GM03348 (cell line): ENCODE results near the gene PCDH7.

Experiments used
- DNase-seq: peaks from one replicate; pipeline ENCODE4 v3.0.0; 2012; ENCODE audit warnings: low spot score

The PCDH7 gene, protein sequence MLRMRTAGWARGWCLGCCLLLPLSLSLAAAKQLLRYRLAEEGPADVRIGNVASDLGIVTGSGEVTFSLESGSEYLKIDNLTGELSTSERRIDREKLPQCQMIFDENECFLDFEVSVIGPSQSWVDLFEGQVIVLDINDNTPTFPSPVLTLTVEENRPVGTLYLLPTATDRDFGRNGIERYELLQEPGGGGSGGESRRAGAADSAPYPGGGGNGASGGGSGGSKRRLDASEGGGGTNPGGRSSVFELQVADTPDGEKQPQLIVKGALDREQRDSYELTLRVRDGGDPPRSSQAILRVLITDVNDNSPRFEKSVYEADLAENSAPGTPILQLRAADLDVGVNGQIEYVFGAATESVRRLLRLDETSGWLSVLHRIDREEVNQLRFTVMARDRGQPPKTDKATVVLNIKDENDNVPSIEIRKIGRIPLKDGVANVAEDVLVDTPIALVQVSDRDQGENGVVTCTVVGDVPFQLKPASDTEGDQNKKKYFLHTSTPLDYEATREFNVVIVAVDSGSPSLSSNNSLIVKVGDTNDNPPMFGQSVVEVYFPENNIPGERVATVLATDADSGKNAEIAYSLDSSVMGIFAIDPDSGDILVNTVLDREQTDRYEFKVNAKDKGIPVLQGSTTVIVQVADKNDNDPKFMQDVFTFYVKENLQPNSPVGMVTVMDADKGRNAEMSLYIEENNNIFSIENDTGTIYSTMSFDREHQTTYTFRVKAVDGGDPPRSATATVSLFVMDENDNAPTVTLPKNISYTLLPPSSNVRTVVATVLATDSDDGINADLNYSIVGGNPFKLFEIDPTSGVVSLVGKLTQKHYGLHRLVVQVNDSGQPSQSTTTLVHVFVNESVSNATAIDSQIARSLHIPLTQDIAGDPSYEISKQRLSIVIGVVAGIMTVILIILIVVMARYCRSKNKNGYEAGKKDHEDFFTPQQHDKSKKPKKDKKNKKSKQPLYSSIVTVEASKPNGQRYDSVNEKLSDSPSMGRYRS (N-terminal part only)

DNA sequence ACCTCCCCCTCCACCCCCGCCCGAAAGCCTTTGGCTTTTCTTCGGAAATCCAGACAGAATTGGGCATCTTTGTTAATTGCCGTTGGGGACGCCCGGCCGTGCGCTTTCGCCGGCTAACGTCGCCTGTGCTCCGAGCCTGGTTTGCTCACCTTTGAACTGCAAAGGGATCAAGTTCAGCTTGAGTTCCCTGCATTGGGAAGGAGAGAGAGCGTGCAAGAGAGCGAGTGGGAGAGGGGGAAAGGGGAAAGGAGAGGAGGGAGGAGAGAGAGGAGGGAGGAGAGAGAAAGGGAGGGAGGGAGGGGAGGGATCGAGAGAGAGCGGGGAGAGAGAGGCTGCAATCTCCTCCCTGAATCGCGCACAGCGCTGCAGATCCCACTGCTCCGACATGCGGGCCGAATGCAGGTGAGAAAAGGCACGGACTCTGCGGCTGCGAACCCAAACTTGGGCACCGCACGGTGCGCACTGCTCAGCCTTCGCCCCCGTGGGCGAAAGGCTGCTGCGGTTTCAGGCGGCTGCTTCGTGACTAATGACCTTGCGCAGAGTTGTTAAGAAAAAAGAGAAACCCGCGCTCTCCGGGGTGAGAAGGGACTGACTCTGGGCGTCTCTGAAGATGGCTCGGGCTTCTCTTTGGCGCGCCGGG, at the start of gene PCDH7:
PCDH7 (plus strand) TSS at position 349 of the 640 bp plus-strand sequence. CDS start 1,054 bp downstream, outside the sequence.
- peak; percentile 69 for DNase-seq

DNA sequence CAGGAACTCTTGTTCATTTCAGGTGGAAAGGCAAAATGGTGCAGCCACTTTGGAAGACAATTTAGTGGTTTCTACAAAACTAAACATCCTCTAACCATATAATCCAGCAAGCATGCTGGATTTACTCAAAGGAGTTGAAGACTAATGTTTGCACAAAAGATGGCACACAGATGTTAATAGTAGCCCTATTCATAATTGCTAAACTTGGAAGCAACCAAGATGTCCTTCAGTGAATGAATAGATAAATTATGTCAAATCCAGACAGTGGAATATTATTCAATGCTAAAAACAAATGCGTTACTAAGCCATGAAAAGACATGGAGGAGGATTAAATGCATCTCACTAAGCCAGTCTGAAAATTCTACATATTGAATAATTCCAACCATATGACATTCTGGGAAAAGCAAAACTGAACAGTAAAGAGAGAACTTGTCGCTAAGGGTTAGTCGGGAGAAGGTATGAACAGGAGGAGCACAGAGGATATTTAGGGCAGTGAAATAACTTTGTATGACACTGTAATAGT, 48.2 kb upstream of the PCDH7 start:
- no peak for DNase-seq

DNA sequence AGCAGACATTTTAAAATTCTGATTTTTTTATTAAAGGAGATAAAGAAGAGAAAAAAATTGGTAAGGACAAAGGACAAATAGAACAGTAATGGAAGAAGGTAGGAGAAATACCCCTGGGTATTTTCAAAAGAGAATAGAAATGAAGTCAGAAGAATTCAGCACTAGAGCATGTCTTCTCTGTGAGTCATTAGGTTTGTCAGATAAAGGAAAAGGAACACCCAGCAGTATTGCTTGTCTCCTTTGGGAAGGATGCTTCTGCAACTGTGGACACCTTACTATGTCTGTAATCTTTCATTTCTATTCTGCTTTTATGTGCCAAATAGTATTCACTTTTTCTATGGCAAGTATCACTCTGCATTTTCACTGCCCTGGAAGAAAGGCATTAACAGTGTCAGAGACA, 24.0 kb upstream of the PCDH7 start:
- DNase-seq = peak; percentile 9

DNA sequence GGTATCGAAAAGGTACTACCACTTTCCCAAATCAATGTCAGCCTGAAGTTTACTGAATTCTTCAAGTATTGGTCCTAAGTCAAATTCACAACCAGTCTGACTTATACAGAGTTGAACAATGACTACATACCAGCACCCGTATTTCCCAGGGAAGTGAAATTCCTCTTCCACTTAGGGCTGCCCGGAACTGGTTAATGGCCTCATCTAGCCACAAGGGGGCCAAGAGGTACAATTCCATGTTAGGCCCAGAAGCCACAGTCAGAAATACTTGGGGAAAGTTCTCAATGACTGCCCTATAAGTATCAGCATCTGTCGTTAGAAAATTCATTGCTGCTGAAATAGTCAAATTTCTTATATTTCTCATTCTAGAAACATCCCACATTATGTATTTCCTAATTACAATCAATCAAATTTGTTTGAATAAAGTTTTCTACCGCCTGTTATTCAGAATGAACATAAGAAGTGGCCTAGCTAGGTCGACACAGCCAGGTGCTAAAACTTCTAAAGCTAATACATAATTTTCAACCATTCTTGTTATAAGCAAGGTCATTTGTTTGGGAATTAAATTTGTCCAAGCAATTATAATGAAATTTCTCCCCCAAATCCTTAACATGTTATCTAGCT, 5.6 kb upstream of the PCDH7 start:
- DNase-seq = peak; percentile 67

DNA sequence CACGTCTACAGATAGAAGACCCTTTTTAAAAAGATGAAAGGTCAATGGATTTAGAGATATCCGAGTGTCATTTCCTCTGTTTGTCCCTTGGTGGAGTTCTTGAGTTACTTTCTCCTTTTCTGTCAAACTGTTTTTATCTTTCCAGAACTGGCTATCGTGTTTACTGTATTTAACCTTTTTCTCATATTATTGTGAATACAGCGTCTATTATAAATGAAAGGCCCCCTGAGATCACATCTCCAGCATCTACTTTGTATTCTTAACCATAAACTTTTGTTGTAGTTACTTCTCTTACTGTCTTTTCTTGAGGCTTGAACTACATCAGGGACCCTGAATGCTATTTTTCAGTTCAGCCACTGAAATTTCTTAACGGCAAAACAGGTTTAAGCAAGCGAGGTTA, 4.0 kb upstream of the PCDH7 start:
- peak; percentile 47 for DNase-seq

DNA sequence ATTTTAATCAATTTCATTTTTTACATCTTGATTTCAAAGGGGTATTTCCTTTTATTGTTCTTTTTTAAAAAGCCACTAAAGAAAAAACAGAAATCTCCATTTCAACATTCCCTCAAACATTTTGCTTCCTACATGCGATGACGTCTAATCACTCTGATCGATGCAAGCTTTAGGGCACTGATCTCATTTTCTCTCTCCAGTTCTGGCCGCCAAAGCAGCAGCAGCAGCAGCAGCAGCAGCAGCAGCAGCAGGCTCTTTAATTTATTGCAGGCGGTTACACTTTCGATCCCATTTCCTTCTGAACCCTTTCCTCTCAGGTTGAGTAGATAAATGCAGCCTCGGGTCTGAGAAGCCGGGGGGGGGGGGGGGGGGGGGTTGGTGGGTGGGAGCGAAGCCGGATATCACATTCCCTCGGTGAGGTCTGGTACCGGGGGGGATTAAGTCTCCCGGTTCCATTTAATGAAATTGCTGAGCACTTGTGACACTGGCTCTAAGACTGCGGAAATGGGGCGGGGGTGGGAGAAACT, 3.4 kb upstream of the PCDH7 start:
- DNase-seq = no peak

DNA sequence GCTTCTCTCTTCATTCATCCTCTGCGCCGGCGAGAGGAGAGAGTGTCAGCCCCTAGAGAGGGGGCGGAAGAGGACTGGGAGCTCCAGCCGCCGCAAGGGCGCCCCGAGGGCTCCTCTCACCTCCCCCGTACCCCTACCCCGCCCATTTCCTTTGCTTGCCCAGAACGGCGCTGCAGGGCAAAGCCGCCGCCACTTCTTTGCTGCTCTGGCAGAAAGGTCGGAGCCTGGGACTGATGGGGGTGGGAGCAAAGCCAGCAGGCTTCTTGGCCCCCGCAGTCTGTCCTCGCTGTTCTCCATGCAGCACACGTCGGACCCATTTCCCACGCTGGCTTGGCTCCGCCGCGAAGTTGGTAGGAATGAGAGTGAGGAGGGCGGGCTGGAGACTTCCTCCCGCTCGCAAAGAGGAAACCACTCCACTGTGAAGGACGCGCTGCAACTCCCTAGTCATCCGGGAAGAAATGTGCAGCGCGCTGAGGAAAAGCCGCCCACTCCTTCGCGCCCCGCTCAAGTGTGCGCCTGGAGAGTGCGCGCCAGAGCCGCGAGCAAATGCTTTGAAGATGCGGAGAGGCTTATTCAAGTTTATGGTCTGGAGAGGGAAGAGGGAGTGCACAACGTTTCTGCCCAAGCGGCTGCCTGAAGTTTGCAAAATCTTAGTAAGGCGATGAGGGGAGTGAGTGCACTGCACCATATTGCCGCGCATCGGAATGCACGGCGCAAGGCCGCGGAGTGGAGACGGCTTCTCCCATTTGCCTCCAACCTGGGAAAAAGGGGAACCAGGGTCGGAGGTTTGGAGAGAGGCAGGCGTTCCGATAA, 2.8 kb upstream of the PCDH7 start:
- peak; percentile 71 for DNase-seq

DNA sequence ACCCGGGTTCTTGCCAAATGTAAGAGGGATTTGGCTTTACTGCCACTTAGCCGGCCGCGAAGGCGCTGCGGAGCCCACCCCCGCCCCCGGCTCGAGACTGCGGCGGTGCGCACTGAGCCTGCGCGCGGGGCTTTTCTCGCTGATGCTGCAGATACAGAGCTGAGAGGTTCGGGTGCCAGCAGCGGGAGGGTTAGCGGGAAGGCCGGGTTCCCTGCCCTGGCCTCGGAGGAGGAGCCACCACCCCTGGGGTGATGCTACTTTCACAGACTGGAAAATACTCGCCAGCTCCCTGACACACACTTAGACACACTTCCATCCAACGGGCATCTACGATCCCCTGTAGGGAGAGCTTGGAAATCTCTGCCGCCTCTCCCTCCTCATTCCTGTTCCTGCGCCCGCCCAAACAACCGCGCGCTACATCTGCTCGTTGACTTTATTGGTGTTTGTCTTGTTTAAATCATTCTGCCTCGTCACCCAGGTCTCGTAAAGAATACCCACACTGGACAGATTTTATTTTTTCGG, 2.1 kb upstream of the PCDH7 start:
- DNase-seq = peak; percentile 76

DNA sequence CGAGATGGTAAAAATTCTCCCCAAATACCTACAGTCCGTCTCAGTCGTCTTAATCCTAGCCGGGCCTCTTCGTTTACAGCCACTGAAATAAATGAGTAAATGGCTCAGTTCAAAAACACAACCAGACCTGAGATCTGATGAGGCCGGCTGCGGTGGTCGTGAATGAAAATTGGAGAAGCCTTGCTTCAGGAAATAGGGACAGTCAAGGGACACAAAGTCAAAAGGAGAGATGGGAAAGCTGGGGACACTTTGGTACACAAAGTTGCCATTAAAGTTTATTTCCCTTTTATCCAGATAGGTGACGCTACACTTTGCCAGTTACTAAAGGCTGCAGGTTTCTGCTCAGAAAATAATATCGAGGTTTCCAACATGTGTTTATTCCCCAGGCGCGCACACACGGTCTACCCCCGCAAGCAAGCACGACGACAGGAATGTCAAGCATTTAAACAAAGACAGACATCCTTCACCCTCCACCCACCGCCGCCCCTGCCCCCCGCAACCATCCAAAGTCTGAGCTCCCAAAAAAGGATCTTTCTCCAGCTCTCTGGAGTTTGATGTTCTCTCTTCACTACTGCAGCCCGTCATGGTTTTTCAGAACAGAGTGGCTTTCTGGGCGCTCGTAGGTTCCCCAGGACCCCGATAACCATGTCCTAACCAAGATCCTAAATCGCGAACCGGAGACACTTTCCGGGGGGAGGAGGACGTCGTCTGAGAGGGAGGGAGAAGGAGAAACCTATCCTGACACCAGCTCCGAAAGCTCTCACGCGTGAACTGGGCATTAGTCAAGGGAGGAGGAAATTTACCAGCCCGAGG, 1.3 kb upstream of the PCDH7 start:
- DNase-seq = peak; percentile 57

DNA sequence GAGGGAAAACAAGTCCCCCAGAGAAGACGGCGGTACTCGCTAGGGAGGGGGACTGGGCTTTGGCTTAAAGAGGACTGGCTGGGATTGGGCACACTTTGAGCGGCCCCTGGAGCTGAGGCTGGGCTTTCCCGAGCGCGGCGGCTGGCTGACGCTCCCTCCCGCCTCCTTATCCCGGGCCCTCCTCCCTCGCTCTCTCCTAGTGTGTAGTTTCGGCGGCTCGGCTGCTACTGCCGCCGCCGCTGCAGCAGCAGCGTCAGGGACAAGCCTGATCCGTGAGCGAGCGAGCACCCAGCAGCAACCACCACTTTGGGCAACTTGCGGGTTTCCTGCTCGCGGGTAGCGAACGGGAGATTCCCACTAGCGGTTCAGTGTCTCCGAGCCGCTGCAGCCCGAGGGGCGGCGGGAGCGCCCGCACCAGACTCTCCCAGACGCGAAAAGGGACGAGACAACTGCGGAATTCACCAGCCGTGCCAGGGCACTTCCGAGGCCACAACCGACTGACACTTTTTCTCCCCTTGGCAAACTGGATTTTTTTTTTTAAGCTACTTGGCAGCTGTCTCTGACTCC, 632 bp upstream of the PCDH7 start:
- DNase-seq = peak; percentile 85

DNA sequence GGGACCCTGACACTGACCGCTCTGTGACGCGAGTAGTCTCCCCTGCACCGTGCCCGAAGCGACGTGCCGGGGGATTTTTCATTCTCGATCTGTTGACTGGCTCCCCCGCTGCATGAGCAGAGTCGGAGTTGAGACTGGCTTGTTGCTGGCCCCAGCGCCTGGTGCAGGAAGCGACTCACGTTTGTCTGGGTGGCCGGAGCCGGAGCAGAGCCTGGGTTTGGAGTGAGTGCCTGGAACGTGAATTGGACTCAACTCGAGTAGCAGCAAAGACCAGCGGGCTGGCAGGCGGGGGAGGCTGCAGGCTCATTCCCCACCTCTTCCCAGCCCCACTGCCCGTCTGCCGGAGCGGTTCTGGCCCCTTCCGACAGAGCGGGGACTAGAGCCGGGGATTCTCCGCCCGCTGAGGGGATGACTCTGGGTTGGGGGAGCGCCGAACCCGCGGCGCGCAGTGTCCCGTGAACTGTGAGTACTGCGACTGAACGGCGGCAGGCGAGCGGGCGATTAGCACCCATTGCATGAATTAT, 554 bp downstream of the PCDH7 start:
- peak; percentile 60 for DNase-seq

DNA sequence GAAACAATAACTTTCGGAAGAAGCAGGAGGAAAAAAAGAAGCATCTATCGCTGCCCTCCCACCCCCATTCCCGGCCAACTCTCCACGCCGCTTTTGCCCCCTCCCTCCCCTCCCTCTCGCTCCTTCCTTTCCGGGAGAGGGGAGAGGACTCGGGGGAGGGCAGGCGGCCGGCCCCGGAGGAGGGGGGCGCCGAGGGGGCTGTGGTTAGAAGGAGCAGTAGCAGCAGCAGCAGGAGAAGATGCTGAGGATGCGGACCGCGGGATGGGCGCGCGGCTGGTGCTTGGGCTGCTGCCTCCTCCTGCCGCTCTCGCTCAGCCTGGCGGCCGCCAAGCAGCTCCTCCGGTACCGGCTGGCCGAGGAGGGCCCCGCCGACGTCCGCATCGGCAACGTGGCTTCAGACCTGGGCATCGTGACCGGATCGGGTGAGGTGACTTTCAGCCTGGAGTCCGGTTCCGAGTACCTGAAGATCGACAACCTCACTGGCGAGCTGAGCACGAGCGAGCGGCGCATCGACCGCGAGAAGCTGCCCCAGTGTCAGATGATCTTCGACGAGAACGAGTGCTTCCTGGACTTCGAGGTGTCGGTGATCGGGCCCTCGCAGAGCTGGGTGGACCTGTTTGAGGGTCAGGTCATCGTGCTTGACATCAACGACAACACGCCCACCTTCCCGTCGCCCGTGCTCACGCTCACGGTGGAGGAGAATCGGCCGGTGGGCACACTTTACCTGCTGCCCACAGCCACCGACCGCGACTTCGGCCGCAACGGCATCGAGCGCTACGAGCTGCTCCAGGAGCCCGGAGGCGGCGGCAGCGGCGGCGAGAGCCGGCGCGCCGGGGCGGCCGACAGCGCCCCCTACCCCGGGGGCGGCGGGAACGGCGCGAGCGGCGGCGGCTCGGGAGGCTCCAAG, 1.3 kb downstream of the PCDH7 start:
- peak; percentile 86 for DNase-seq

DNA sequence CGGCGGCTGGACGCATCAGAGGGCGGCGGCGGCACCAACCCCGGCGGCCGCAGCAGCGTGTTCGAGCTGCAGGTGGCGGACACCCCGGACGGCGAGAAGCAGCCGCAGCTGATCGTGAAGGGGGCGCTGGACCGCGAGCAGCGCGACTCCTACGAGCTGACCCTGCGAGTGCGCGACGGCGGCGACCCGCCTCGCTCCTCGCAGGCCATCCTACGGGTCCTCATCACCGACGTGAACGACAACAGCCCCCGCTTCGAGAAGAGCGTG, 1.9 kb downstream of the PCDH7 start:
- no peak for DNase-seq

DNA sequence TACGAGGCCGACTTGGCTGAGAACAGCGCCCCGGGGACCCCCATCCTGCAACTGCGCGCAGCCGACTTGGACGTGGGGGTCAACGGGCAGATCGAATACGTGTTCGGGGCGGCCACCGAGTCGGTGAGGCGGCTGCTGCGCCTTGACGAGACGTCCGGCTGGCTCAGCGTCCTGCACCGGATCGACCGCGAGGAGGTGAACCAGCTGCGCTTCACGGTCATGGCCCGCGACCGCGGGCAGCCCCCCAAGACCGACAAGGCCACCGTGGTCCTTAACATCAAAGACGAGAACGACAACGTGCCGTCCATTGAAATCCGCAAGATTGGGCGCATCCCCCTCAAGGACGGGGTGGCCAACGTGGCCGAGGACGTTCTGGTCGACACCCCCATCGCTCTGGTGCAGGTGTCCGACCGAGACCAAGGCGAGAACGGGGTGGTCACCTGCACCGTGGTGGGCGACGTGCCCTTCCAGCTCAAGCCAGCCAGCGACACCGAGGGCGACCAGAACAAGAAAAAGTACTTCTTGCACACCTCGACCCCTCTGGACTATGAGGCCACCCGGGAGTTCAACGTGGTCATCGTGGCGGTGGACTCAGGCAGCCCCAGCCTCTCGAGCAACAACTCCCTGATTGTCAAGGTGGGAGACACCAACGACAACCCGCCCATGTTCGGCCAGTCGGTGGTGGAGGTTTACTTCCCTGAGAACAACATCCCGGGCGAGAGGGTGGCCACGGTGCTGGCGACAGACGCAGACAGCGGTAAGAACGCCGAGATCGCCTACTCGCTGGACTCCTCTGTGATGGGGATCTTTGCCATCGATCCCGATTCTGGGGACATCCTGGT, 2.4 kb downstream of the PCDH7 start:
- DNase-seq = no peak

DNA sequence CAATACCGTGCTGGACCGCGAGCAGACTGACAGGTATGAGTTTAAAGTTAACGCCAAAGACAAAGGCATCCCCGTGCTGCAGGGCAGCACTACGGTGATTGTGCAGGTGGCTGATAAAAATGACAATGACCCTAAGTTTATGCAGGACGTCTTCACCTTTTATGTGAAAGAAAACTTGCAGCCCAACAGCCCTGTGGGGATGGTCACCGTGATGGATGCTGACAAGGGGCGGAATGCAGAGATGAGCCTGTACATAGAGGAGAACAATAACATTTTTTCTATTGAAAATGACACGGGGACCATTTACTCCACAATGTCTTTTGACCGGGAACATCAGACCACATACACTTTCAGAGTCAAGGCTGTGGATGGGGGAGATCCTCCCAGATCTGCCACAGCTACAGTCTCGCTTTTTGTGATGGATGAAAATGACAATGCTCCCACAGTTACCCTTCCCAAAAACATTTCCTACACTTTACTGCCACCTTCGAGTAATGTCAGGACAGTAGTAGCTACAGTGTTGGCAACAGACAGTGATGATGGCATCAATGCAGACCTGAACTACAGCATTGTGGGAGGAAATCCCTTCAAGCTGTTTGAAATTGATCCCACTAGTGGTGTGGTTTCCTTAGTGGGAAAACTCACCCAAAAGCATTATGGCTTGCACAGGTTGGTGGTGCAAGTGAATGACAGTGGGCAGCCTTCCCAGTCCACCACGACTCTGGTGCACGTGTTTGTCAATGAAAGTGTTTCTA, 3.2 kb downstream of the PCDH7 start:
- DNase-seq = no peak

DNA sequence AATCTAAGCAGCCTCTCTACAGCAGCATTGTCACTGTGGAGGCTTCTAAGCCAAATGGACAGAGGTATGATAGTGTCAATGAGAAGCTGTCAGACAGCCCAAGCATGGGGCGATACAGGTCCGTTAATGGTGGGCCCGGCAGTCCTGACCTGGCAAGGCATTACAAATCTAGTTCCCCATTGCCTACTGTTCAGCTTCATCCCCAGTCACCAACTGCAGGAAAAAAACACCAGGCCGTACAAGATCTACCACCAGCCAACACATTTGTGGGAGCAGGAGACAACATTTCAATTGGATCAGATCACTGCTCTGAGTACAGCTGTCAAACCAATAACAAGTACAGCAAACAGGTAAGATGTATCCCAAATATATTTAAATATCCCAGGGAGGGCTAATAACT, 4.1 kb downstream of the PCDH7 start:
- DNase-seq = no peak
